SK-N-SH (cell line): ENCODE data around the gene HSPG2.

Experiments
- CHD2 ChIP-seq: fragments of 150-350 bp; IDR thresholded peaks from 2 replicates; pipeline ENCODE4 v1.6.1; 2018; ENCODE audit warnings: low read length; ENCODE audit not compliant: partially characterized antibody
- EP300 ChIP-seq, 2 experiments: IDR thresholded peaks; 2 replicates each; pipeline versions ENCODE4 v1.4.0 to v1.6.1; 2012; ENCODE audit warnings: borderline replicate concordance in 1 of 2, low read depth in 1 of 2, low read length in 1 of 2
- FOXM1 ChIP-seq: IDR thresholded peaks from 2 replicates; pipeline ENCODE4 v1.4.0; 2012; ENCODE audit warnings: low read depth, mild to moderate bottlenecking
- POLR2AphosphoS5 ChIP-seq: IDR thresholded peaks from 2 replicates; pipeline ENCODE4 v1.6.1; 2012; ENCODE audit warnings: low read depth, low read length
- RAD21 ChIP-seq: IDR thresholded peaks from 2 replicates; pipeline ENCODE4 v1.6.1; 2012; ENCODE audit warnings: mild to moderate bottlenecking, low read length
- SMC3 ChIP-seq: IDR thresholded peaks from 2 replicates; pipeline ENCODE4 v1.6.1; 2012; ENCODE audit warnings: low read depth, low read length, improper control_type of control experiment
- TF ChIP-seq, protein P1 (sequence below): fragments of 200-600 bp; sonication (generic); IDR thresholded peaks from 2 replicates; pipeline ENCODE4 v1.6.1; 2017; ENCODE audit warnings: antibody characterized with exemption, mild to moderate bottlenecking, moderate library complexity
- TF ChIP-seq, protein P2 (sequence below): IDR thresholded peaks from 2 replicates; pipeline ENCODE4 v1.4.0; 2012; ENCODE audit warnings: low read depth, borderline replicate concordance

DNA sequence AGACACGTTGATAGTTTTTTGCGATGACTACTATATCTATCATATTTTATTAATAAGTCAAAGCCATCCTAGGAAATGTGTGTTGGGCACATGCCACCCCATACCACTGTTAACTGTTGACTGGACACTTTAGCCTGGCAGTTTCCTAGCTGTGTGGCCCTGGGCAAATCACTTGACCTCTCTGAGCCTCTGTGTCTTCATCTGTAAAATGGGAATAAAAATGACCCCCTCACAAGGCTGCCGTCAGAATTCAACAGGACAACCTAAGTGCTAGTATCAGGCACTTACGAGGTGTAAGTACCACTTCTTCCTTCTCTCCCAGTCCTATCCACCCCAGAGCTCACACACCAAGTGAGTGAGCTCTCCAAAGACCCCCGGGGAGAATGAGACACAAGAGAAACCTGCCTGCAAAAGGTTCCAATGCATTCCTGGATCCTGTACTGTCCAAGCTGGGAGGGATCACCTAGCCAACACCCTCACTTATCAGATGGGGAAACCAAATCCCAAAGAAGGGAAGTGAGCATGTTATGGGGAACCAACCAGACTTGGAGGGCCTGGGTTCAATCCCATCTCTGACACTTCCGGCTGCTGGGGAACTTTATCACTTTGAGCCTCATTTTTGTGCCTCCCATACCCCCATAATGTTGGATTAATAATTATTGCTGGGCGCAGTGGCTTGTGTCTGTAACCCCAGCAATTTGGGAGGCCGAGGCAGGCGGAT lies 24.9 kb downstream of the HSPG2 start:
- TF ChIP-seq, protein P1, sequence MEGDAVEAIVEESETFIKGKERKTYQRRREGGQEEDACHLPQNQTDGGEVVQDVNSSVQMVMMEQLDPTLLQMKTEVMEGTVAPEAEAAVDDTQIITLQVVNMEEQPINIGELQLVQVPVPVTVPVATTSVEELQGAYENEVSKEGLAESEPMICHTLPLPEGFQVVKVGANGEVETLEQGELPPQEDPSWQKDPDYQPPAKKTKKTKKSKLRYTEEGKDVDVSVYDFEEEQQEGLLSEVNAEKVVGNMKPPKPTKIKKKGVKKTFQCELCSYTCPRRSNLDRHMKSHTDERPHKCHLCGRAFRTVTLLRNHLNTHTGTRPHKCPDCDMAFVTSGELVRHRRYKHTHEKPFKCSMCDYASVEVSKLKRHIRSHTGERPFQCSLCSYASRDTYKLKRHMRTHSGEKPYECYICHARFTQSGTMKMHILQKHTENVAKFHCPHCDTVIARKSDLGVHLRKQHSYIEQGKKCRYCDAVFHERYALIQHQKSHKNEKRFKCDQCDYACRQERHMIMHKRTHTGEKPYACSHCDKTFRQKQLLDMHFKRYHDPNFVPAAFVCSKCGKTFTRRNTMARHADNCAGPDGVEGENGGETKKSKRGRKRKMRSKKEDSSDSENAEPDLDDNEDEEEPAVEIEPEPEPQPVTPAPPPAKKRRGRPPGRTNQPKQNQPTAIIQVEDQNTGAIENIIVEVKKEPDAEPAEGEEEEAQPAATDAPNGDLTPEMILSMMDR = no peak
- TF ChIP-seq FOXM1 (no peak), EP300 (IDR thresholded peaks at IDR 0.05; ENCODE audit: borderline replicate concordance in 1 of 2, low read depth in 1 of 2, low read length in 1 of 2) (no peak), POLR2AphosphoS5 (no peak), RAD21 (no peak), SMC3 (no peak), CHD2 (no peak)
- TF ChIP-seq, protein P2, sequence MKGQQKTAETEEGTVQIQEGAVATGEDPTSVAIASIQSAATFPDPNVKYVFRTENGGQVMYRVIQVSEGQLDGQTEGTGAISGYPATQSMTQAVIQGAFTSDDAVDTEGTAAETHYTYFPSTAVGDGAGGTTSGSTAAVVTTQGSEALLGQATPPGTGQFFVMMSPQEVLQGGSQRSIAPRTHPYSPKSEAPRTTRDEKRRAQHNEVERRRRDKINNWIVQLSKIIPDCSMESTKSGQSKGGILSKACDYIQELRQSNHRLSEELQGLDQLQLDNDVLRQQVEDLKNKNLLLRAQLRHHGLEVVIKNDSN = no peak
